ENCODE measurements around the gene TRIM41.

Gene TRIM41

GRCh38 chr5:181233801-181234454 is 10.8 kb downstream of the TRIM41 start:
- DNase-seq, result peak; percentile 12

- peak; percentile 22 for DNase-seq
These were observed 11.6 kb downstream of the TRIM41 start for GRCh38 chr5:181234455-181235306.

GRCh38 chr5:181235323-181235688 is 12.2 kb downstream of the TRIM41 start:
- DNase-seq, result no peak

GRCh38 chr5:181235689-181236366 is 12.7 kb downstream of the TRIM41 start:
- no peak for DNase-seq

GRCh38 chr5:181236471-181236870 is 13.4 kb downstream of the TRIM41 start:
- DNase-seq, result no peak

GRCh38 chr5:181236954-181237641 is 14.0 kb downstream of the TRIM41 start:
- DNase-seq, result no peak

GRCh38 chr5:181237729-181238385 is 14.8 kb downstream of the TRIM41 start:
- no peak for DNase-seq

- DNase-seq, result no peak
These were observed 16.1 kb downstream of the TRIM41 start for GRCh38 chr5:181239062-181239663.

- DNase-seq, result peak; percentile 89
These were observed 18.4 kb downstream of the TRIM41 start for GRCh38 chr5:181241393-181241975.

GRCh38 chr5:181242031-181242451 is 19.0 kb downstream of the TRIM41 start:
- no peak for DNase-seq

GRCh38 chr5:181243018-181243563 is 20.0 kb downstream of the TRIM41 start:
- no peak for DNase-seq

- peak; percentile 93 for DNase-seq
These were observed 20.7 kb downstream of the TRIM41 start, which contains the start of gene RACK1 for GRCh38 chr5:181243564-181244343. TSS of gene RACK1 (minus strand) at chr5:181243906. CDS start at chr5:181243800, 106 bp downstream.

- DNase-seq, result no peak
These were observed 22.6 kb downstream of the TRIM41 start for GRCh38 chr5:181245427-181246275.

GRCh38 chr5:181246276-181247049 is 23.4 kb downstream of the TRIM41 start:
- DNase-seq, result peak; percentile 90

- DNase-seq, result no peak
These were observed 25.2 kb downstream of the TRIM41 start for GRCh38 chr5:181248277-181248676.

GRCh38 chr5:181255276-181255675 is 32.2 kb downstream of the TRIM41 start:
- no peak for DNase-seq

GRCh38 chr5:181255836-181256578 is 32.9 kb downstream of the TRIM41 start:
- DNase-seq, result no peak

- no peak for DNase-seq
These were observed 35.5 kb downstream of the TRIM41 start for GRCh38 chr5:181258576-181258975.

Measured in activated CD4-positive, alpha-beta T cell treated with anti-CD3 and anti-CD28 coated beads, Interleukin-2, Interleukin-6, amounts not matched to agents 100 ng/mL and 50 ng/mL, durations not matched to agents 16 hours and 8 hours (primary cell).